K562 (cell line): ENCODE results near the gene PTCH2. TPM values are rescaled to one million over a fixed set of nuclear protein-coding genes. Genes with fewer than 3 reads are reported as not detected.

Source experiments
- BRD9 ChIP-seq: fragments of 450-650 bp; IDR thresholded peaks from 2 replicates; pipeline ENCODE4 v1.6.1; 2018; ENCODE audit warnings: low read depth; ENCODE audit not compliant: partially characterized antibody
- E2F3 ChIP-seq: fragments of 250-450 bp; sonication (Bioruptor Pico); IDR thresholded peaks from 2 replicates; pipeline ENCODE4 v1.4.0; 2020; ENCODE audit warnings: mild to moderate bottlenecking
- KDM1A ChIP-seq, 2 experiments: fragments of 450-650 bp; IDR thresholded peaks; 2 replicates each; pipeline ENCODE4 v1.6.1; 2016; ENCODE audit warnings: mild to moderate bottlenecking in 2 of 2
- MEF2D ChIP-seq: conservative IDR thresholded peaks from 2 replicates; pipeline ENCODE4 v1.6.1; 2016; ENCODE audit warnings: low read depth, missing genetic modification characterization, missing compliant biosample characterization
- MTA3 ChIP-seq: fragments of 450-650 bp; formaldehyde crosslinking; IDR thresholded peaks from 2 replicates; pipeline ENCODE4 v1.6.1; 2017; ENCODE audit warnings: mild to moderate bottlenecking, borderline replicate concordance
- POLR2AphosphoS2 ChIP-seq: IDR thresholded peaks from 2 replicates; pipeline ENCODE4 v1.6.1; 2012; ENCODE audit warnings: low read length, improper control_type of control experiment
- RBM25 ChIP-seq: fragments of 200-400 bp; formaldehyde crosslinking; IDR thresholded peaks from 2 replicates; pipeline ENCODE4 v1.6.1; 2018; ENCODE audit warnings: low read length, low read depth, moderate library complexity; ENCODE audit not compliant: severe bottlenecking
- SMARCB1 ChIP-seq: IDR thresholded peaks from 2 replicates; pipeline ENCODE4 v1.6.1; 2011; ENCODE audit warnings: improper control_type of control experiment, low read depth; ENCODE audit not compliant: insufficient read length
- TAF7 ChIP-seq: fragments of 450-650 bp; IDR thresholded peaks from 2 replicates; pipeline ENCODE4 v1.6.1; 2016; ENCODE audit warnings: missing genetic modification characterization, missing compliant biosample characterization
- ZNF232 ChIP-seq: sonication (generic); formaldehyde crosslinking; IDR thresholded peaks from 2 replicates; pipeline ENCODE4 v1.8.0; 2022; ENCODE audit warnings: mild to moderate bottlenecking, missing genetic modification reagents
- polyA plus RNA-seq, 8 experiments: library from polyadenylated mRNA; depleted of rRNA in 4 of 8; stranded (reverse) in 5 of 8; unstranded in 3 of 8; fragments of >200 nt; fragmentation: Nextera tagmentation in 2 of 8; fragmentation: Illumina TruSeq in 1 of 8; extraction: Ambion mirVana in 2 of 8; extraction: Trizol in 1 of 8; gene quantifications; 2 replicates each; pipeline versions ENCODE4 v1.2.1 to v1.2.3, GENCODE V29; 2011 to 2014; ENCODE audit warnings: inconsistent platforms in 1 of 8, missing spikeins in 1 of 8
- total RNA-seq, 7 experiments: library from RNA; depleted of rRNA in 6 of 7; stranded (reverse); fragments of >200 nt in 6 of 7; fragmentation: Illumina TruSeq in 2 of 7; extraction: Trizol in 2 of 7; gene quantifications; 2 replicates each; pipeline versions ENCODE4 v1.2.1 to v1.2.3, GENCODE V29; 2011 to 2021; ENCODE audit warnings: low replicate concordance in 1 of 7
- TF ChIP-seq, protein P1 (sequence below): fragments of 250-450 bp; sonication (Bioruptor Pico); IDR thresholded peaks from 2 replicates; pipeline ENCODE4 v1.8.0; 2021; ENCODE audit warnings: moderate library complexity, mild to moderate bottlenecking, inconsistent platforms
- TF ChIP-seq, protein P2 (sequence below), 2 experiments: fragments of 450-650 bp in 1 of 2; IDR thresholded peaks; 2 replicates each; pipeline ENCODE4 v1.6.1; 2011 to 2017; ENCODE audit warnings: low read depth in 2 of 2, antibody characterized with exemption in 1 of 2, borderline replicate concordance in 1 of 2, low read length in 1 of 2, mild to moderate bottlenecking in 1 of 2, mixed read lengths in 1 of 2; ENCODE audit not compliant: control insufficient read depth in 1 of 2
- TF ChIP-seq, protein P3 (sequence below), 2 experiments: fragments of 450-650 bp; IDR thresholded peaks; 2 replicates each; pipeline ENCODE4 v1.6.1; 2016; ENCODE audit warnings: mild to moderate bottlenecking in 2 of 2, borderline replicate concordance in 1 of 2, low read depth in 1 of 2, moderate library complexity in 1 of 2

Gene PTCH2
- total and polyA plus RNA-seq, 9 of the 15 experiments (the other 6 are each of a cell fraction or from before 2014, with no cell fraction given), result 0.15 to 27.3 (median 0.48) TPM; not detected in 1

DNA sequence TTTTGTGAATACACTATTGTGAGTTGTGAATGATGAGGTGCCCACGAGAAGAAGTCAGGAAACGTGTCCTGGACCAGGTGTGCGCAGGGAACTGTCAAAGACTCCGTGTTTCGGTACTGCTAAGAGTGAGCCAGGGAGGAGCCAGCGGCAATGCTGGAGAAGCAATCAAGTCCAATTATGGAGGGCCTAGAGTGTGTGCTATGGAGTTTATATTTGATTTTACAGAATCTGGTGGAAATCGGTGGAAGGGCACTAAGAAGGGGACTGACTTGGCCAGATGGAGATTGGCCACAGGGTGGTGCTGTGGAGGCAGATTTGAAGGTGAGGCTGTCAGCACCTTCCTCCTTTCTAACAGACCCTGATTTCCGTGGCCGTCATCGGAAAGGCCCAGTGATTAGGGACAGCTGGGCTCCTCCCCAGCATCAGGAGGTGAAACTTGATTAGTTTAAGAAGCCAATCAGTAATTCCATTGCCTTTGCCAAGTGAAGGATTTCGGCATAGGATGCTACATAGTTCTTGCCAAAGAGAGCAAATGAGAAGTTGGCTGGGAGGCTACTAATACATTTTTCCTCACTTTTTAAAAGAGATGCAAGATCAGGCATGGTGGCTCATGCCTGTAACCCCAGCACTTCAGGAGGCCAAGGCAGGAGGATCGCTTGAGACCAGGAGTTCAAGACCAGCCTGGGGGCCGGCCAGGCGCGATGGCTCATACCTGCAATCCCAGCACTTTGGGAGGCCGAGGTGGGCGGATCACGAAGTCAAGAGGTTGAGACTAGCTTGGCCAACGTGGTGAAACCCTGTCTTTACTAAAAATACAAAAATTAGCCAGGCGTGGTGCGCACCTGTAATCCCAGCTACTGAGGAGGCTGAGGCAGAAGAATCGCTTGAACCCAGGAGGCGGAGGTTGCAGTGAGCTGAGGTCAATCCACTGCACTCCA is 7.0 kb downstream of the PTCH2 start (continued):
- no peak for TF ChIP-seq POLR2AphosphoS2
- TF ChIP-seq, protein P1, sequence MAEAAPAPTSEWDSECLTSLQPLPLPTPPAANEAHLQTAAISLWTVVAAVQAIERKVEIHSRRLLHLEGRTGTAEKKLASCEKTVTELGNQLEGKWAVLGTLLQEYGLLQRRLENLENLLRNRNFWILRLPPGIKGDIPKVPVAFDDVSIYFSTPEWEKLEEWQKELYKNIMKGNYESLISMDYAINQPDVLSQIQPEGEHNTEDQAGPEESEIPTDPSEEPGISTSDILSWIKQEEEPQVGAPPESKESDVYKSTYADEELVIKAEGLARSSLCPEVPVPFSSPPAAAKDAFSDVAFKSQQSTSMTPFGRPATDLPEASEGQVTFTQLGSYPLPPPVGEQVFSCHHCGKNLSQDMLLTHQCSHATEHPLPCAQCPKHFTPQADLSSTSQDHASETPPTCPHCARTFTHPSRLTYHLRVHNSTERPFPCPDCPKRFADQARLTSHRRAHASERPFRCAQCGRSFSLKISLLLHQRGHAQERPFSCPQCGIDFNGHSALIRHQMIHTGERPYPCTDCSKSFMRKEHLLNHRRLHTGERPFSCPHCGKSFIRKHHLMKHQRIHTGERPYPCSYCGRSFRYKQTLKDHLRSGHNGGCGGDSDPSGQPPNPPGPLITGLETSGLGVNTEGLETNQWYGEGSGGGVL, result no peak
- TF ChIP-seq, protein P2, sequence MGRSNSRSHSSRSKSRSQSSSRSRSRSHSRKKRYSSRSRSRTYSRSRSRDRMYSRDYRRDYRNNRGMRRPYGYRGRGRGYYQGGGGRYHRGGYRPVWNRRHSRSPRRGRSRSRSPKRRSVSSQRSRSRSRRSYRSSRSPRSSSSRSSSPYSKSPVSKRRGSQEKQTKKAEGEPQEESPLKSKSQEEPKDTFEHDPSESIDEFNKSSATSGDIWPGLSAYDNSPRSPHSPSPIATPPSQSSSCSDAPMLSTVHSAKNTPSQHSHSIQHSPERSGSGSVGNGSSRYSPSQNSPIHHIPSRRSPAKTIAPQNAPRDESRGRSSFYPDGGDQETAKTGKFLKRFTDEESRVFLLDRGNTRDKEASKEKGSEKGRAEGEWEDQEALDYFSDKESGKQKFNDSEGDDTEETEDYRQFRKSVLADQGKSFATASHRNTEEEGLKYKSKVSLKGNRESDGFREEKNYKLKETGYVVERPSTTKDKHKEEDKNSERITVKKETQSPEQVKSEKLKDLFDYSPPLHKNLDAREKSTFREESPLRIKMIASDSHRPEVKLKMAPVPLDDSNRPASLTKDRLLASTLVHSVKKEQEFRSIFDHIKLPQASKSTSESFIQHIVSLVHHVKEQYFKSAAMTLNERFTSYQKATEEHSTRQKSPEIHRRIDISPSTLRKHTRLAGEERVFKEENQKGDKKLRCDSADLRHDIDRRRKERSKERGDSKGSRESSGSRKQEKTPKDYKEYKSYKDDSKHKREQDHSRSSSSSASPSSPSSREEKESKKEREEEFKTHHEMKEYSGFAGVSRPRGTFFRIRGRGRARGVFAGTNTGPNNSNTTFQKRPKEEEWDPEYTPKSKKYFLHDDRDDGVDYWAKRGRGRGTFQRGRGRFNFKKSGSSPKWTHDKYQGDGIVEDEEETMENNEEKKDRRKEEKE (IDR thresholded peaks at IDR 0.05; ENCODE audit: borderline replicate concordance in 1 of 2, control insufficient read depth in 1 of 2, low read depth in 2 of 2, low read length in 1 of 2), result no peak
- no peak for TF ChIP-seq RBM25
- TF ChIP-seq TAF7 (tag), result no peak
- TF ChIP-seq E2F3, result 0 out of 2 replicates have a peak, but pooled peaks have one; percentile 31
- TF ChIP-seq, protein P3, sequence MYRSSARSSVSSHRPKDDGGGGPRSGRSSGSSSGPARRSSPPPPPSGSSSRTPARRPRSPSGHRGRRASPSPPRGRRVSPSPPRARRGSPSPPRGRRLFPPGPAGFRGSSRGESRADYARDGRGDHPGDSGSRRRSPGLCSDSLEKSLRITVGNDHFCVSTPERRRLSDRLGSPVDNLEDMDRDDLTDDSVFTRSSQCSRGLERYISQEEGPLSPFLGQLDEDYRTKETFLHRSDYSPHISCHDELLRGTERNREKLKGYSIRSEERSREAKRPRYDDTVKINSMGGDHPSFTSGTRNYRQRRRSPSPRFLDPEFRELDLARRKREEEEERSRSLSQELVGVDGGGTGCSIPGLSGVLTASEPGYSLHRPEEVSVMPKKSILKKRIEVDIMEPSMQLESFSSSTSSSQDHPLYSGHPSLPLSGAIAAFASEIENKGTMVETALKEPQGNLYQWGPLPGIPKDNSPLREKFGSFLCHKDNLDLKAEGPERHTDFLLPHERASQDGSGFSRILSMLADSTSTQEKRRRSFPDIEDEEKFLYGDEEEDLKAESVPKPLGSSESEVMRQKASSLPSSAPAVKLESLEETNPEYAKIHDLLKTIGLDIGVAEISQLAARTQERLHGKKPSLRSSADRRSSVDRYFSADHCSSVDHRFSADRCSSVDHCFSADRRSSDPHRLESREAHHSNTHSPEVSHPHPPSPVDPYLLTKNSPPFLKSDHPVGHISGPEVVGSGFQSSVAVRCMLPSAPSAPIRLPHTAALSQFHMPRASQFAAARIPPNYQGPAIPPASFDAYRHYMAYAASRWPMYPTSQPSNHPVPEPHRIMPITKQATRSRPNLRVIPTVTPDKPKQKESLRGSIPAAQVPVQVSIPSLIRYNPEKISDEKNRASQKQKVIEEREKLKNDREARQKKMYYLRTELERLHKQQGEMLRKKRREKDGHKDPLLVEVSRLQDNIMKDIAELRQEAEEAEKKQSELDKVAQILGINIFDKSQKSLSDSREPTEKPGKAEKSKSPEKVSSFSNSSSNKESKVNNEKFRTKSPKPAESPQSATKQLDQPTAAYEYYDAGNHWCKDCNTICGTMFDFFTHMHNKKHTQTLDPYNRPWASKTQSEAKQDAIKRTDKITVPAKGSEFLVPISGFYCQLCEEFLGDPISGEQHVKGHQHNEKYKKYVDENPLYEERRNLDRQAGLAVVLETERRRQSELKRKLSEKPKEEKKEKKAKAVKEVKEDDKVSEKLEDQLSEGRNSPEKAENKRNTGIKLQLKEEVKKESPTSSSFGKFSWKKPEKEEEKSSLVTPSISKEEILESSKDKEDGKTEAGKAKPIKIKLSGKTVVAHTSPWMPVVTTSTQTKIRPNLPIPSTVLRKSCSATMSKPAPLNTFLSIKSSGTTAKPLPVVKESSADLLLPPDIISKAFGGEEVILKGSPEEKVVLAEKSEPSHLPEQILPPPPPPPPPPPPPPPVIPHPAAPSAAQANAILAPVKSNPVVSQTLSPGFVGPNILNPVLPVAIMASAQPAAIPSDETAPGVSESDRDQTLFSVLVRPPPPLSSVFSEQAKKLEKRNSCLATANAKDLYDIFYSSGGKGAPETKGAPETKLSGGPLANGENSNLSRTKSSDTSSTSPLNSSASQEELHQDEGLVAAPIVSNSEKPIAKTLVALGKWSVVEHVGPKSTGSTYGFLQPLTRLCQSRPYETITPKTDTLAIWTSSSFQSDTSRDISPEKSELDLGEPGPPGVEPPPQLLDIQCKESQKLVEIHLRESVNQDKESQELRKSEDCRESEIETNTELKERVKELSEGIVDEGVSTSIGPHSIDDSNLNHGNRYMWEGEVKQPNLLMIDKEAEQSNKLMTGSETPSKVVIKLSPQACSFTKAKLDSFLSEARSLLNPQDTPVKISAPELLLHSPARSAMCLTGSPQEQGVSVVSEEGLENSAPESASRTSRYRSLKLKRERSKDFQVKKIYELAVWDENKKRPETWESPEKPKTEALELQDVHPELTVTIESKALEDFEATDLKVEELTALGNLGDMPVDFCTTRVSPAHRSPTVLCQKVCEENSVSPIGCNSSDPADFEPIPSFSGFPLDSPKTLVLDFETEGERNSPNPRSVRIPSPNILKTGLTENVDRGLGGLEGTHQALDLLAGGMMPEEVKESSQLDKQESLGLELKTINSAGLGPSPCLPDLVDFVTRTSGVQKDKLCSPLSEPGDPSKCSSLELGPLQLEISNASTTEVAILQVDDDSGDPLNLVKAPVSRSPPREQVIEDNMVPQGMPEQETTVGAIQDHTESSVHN (IDR thresholded peaks at IDR 0.05; ENCODE audit: borderline replicate concordance in 1 of 2, low read depth in 1 of 2), result no peak
- TF ChIP-seq MTA3, result peak; percentile 42; the same call in 1 of the 2 replicates
- TF ChIP-seq ZNF232 (CRISPR knock-in tag), result no peak
- no peak for TF ChIP-seq MEF2D (tag)
- TF ChIP-seq BRD9, result no peak
- no peak for TF ChIP-seq SMARCB1
- peak; percentile 91 to 94 for TF ChIP-seq KDM1A (IDR thresholded peaks at IDR 0.05)
